COLO668 (cell line): ENCODE measurements around the gene SETD3.
A peak's percentile ranks its signal among the peaks of the same experiment; 100 is the strongest.

Experiments used
- DNase-seq: peaks from one replicate; lab custom pipeline; 2025; ENCODE audit not compliant: unreplicated experiment; lab: John Stamatoyannopoulos, UW

SETD3 gene

DNA sequence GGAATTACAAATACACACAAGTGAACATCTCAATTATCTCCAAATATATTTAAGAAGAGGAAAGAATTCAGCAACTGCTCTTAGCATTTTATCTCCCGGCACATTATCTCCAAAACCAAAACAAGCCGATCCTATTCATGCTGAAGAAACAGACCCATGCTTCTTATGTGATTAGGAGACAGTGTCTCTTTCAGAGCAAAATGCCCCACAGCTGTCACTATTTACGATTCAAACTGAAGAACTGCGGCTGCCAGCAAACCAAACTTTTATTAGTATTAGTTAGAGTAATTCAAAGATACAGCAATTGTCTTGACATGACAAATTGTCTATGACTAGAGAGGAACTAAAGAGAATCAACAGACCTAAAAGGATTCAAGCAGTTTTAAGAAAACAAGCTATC lies 79.4 kb downstream of the SETD3 start:
- DNase-seq = no peak

DNA sequence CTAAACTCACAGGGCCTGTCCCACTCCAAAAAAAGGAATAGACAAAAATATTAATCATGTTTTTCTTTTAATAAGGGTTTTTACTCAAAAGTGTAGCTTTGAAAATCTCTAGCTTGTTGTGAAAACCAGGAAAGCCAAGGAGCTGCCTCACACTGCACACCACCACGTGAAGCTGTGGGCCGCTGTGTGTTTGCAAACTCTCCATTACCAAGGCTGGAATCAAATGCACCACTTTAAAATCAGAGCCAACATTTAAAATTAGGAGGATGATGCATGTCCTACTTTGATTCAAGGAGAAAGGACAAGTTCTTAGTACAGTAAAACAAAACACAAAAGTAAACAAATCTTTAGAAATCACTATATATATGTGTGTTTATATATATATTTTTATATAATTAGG lies 83.0 kb downstream of the SETD3 start:
- no peak for DNase-seq

DNA sequence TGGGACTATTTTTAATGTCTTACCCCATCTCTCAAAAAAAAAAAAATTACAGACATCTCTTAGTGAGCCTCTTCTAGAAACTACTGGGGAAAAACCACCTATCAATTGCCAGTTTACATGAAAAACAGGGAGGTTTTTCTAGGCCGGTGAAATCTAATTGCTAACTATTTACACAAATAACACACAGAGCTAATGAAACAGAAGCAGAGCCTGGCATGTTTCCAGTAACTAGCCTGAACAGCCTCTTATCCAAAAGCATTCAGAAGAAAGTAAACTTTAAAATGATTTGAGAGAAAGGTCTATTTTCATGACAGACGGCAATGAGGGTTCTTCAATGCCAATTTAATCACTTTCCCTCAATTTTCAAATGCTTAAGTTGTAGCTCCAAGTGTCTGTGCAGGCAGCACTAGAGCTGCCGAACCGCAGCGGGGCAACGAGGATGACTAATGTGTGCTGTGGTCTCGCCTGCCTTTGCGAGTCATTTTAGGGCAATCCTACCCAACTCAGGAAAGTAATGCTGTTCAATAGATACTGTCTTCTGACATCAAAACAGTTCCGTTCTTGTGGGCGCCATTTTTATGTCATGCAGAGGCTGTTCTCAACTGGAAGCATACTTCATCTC lies 84.6 kb downstream of the SETD3 start:
- DNase-seq = no peak

DNA sequence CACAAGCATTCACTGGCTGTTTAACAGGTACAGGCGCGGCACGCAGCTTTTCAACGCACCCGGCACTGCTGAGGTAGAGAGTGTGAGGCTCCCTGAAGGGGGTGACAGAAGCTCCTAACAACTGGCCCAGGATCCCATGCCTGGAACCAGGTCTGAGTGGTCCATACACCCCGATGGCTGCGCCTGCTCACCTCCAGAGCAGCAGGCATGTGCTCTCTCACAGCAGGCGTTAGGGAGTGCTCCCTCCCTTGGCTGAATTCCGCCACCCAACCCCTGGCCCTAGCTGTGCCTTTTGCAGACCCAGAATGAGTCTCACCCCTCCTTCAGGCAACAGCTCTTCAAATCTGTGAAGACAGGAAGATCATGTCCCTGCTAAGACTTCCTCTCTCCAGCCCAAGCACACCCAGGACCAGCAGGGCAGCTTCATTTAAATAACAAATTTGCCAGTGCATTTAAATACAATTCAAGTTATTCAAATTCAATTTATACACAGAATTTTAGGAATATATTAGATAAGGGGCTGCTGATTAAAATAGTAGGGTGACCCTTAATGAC lies 86.0 kb downstream of the SETD3 start:
- no peak for DNase-seq

DNA sequence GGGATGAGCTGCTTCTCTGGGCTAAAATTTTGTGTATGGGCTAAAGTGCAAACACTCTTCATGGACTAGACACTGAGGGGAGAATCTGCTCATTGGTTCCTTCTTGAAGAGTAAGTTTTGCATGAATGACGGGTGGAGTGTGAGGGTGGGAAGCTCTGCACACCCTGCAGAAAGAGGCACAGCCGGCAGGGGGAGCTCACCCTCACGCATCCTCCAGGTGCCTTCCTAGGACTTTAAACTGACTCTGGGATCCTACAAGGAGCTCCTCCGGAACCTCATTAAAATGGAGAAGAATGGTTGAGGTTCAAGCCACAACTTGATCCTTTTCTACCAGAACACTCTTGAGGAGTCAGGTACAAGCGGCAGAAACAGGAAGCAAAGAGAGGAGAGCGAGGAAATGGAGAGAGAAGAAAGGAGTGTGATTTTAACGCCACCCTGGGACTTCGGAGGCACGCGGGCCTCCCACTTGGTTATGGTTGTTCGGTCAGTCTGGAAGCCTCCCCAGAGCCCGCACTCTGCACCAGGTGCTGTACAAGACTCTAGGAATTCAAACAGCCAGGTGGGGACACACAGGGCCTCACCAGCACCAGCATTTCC lies 87.5 kb downstream of the SETD3 start:
- DNase-seq = peak; percentile 41

DNA sequence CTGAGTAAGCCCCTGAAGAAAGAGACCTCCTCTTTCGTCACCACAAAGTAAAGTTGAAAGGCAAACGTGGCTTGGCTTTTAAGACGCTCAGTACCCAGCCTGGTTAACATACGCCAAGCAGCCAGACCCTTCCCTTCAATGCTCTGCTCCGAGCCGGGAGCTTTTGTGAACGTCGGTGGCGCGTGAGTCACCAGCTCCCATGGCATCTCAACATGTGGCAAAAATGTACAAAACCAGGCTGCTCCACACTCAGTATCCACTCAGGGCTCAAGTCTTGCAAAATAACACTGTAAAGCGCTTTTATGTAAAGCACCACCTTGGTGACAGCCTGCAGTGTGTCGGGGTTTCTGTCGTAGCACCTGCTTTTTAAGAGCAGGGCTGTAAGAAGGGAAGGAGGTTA lies 89.0 kb downstream of the SETD3 start:
- no peak for DNase-seq

DNA sequence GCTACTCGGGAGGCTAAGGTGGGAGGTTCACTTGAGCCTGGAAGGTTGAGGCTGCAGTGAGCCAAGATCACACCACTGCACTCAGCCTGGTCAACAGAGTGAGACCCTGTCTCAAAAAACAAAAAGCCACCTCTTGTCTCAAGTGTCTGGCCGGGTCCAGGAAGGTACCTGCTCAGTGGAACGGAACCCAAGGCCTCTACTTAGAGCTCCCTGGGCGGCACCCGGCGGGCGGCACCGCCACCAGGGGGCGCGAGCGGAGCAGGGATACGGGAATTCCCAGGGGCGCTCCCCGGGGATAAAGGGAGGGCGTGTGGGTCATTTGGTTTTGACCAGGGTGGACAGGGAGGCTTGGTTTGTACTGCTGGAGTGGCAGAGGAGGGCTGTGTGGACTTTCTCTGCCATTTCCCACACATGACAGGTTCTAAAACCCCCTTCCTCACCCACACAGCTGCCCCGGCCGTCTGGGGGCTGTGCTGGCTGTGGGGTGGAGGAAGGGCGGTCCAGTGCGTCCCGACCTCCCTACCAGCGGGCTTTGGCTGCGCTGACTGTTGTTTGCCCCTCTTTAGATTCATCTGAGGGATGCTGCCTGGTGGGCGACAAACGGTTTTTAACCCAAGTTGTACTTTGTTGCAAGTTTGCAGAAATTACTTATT lies 91.4 kb downstream of the SETD3 start:
- peak; percentile 53 for DNase-seq

DNA sequence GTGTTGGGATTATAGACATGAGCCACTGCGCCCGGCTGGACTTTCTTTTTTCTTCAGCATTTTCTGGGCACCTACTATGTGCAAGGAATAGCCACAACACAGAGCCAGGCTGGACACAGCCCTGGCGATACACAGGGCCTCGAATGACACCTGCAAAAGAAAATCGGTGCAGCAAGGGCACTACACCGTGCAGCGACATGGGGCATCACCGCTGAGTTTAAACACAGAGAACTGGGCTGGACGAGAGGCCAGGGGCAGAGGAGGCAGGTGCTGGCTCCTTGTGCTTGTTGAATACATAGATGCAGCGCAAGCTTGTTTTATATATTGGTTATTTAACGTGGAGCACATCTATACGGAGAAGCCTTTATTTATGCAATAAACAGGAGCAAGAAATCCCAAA lies 92.4 kb downstream of the SETD3 start:
- no peak for DNase-seq

DNA sequence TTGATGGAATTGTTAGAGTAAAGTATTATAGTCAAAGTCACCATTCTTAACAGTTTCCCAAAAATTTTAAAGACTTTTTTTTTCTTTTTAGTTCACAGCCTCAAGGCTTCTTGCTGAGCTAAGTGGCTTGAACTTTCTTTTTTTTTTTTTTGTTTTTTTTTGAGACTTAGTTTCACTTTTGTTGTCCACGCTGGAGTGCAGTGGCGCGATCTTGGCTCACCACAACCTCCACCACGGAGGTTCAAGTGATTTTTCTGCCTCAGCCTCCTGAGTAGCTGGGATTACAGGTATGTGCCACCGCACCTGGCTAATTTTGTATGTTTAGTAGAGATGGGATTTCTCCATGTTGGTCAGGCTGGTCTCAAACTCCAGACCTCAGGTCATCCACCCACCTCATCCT lies 92.8 kb downstream of the SETD3 start:
- DNase-seq = no peak

DNA sequence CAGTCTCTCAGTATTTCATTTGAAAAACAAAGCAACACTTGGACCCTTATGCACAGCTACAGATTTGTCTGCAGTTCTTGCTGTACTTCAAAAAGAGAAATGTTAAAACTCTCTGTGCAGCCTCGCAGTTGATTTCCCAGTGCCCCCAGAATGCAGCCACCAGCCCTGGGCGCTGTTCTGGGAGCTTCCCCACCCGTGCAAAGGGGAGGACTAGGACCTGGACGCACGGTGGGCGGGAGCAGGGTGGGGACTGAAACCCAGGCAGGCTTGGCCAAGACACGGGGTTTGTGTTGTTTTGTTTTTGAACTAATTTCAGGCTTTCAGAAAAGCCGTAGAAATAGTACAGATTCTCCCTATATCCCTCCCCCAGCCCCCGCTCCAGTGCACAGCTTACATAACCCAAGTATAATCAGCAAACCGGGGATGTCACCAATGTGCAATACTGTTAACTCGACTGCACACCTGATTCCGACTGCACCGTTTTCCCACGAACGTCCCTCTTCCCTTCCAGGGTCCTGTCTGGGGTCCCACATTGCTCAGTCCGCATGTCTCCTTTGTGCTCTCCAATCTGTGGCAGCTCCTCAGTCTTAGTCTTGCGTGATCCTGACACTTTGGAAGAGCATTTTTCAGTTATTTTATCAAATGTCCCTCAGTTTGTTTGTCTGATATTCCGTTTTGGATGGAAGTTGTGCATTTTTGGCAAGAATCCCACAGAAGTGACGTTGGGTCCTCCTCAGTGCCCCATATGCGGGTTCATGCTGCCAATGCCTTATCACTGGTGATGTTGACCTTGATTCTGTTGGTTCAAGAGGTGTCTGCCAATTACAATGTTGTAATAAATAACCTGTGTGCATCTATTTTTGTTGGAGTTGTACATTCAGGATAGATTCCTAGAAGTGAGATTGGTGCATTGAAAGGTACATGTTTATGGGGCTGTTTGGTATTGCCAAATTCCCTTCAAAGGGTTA lies 95.9 kb downstream of the SETD3 start:
- DNase-seq = no peak

DNA sequence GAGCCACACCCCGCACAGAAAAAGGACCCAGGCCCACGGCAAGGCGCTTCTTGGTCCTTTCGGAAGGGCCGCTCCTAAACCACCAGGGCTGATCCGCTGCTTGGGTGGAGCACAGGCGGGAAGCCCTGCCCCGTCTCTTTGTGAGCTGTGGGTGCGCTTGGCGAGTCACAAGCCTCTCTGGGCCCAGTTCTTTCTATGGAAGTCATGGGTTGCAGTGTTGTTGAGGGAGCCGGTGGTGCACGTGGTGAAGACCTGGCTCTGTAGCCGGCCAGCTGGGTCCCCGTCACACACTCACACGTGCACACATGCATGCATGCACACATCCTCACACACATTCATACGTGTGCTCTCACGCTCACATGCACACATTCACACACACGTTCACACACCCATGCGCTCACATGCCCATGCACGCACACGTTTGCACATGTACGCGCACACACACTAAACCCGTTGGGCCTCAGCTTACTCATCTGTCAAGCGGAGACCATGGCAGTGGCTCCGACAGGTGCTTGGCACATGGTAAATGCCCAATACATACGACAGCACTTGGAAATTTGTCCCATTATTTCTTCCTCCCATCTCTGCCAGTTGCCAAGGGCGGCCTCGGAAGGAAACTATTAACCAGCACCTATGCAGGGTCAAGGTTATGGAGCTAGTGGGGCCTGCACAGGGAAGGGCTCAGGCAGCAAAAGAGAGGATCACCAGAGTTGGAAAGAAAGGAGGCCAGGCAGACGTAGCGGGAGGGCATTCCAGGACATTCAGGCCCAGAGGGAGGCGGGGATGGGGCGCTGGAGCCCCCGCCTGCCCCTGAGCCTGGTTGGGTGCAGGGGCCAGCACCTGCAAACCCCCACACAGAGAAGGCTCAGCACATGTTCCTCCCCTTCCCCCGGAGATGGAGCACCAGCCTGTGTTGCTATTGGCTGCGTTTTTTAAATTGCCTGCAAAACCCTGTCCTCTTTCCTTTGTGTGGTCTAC lies 96.9 kb downstream of the SETD3 start:
- no peak for DNase-seq

DNA sequence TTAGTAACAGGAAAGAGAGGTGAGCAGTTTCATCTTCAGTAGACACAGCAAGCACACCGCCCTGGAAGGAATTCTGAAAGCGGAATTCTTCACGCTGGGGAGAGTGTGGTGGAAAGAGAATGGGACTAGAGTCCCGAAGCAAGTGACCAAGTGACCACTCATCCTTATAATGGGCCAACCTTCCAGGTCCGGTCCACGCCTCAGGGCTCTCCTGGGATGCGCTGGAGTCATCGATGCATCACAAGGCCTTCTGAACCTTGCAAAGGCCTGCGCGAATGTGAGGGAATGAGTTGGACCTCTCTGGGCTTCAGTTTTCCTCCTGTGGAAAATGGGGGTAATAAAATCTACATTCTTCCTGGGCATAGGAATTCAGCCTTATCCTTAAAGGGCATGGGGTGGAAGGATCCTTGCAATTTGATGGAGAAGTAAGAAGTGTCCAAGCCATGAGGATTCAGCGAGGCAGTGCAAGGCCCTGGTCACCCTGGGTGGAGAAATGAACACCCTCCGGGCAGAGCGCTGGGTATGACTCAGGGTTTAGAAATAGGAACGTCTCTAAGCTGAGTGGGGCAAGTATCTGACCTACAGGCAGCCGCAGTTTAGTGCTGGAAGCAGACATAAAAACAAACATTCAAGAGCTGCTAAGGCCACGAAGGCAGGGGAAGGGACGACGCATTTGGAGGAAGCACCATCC lies 97.7 kb downstream of the SETD3 start:
- DNase-seq = no peak

DNA sequence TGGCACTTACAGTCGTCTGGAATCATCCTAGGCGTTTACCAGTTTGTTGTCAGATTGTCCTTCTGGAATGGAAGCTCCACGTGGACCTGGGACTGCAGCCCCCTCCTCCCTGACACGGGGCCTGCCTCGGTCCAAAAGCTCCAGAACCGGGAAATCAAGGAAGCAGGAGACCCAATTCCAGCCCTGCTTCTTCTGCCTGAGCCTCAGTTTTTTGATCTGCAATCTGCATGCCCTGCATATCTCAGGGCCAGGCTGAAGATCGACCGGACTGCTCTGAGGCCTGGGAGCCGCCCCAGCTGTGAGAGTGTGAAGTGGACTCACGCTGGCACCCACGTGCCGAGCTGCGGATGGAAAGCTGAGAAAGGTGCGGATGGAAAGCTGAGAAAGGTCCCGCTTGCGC lies 98.6 kb downstream of the SETD3 start:
- no peak for DNase-seq

DNA sequence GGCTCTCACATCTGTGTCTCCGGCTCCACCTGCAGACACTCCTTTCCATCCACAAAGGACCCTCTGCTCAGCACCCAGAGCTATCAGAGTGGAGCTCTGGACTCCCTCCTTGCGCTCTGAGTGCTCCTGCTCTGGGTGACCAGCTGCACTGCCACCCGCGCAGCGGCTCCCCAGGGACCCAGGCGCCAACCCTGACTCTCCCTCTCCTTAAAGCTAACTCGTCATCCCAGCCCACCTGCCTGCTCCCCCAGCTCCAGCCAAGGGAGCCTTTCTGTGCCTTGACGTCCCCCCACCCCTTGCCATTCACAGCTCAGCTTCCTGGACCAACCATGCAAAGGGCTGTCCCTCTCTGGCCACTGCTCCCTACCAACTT lies 99.0 kb downstream of the SETD3 start:
- no peak for DNase-seq

DNA sequence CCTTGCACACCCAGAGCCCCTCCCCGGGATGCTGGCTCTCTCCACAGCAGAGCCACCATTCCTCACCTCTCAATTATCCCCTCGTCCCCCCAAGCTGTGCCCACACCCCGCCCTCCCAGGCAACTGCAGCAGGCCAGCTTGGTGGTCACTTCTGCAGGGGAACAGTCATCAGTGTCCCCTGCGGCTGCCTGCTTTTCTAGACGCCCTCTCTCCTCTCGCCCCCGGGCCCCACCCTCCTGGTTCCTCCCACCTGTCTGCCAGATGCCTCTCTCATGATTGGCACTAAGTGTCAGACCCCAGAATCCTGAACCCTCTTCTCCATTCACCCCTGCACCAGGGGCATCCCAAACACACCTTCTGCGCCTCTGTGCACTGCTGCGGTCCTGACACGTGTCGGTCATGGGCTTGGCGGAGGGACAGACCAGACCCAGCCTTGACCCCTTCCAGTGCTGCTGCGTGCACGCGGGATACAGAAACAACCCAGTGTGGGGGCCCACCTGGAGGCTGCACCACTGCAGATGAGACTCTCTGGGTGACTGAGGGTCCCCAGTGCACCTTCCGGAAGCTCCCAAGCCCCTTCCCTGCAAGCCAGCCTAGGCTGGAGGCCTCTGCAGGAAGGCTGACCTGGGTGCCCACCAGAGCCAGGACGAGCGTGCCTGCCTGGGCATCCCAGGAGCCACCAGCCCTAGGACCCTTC lies 99.5 kb downstream of the SETD3 start:
- DNase-seq = no peak

DNA sequence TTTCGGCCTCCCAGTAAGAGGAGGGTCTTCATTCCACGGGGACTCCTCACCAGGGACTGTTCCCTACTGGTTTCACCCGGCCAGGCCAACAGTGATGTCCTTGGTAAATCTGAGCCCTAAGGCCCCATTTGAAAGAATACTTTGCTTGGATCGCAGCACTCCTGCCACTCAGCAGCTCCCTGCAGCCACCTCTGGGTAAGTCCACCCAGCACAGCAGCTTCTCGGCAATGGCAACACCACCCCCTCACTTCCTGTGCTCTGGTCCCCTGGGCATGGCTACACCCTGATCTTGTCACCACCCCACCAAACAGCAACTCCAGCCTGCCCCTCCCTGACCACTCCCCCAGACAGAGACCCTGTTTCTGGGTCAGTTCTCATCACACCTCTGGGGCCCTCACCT lies 100.3 kb downstream of the SETD3 start:
- DNase-seq = no peak

DNA sequence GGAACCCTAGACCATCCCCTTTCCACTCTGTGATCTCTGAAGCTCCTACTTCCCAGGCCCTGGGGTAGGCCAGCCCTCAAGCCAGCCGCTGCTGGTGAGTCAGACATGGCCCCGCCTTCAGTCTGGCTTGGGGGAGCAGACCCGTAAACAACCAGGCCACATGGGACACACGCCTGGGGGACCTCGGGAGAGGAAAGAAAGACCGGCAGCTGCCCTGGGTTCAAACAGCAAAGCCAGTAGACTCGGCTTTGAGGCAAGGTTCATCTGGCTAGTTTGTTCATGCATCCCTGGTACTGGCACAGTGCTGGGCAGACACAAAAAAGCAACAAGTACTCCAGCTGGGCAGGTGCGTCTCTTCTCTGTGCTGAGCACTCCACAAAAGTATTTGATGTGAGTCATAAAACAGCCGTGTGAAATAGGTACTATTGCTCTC lies 101.9 kb downstream of the SETD3 start:
- peak; percentile 17 for DNase-seq

DNA sequence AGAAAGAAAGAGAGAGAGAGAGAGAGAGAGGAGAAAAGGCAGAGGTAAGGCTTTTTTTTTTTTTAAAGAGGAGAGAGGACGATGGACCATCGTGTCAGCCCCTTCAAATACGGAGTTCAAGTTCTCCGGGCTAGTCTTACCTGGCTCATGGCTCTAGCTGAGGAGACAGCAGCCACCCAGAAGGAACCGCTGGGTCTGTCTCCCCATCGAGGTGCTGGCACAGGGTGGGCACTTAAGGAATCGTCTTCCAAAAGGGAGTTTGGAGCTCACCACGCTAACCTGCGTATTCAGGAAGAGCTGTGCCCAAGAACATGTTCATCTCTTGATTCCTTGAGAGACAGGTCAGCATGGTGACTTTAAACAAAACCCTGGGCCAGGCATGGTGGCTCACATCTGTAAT lies 102.7 kb downstream of the SETD3 start:
- no peak for DNase-seq

DNA sequence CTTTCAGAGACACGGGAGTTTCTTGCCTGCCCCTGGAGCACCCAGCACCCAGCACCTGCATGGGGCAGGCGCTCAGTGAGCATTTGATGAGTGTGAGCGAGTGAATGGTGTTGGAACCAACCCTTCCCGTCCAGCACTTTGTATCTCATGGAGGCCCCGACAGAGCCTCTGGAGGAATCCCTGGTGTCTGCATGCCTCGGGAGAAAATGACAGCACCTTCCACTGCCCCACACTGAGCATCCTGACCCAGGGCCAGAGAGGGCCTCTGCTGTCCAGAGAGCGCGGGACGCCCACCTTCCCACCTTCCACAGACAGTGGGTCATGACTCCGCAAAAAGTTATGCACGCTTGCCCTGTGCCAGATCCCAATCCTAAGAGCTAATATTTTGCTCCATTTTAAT lies 105.7 kb downstream of the SETD3 start:
- DNase-seq = no peak
